T-helper 1 cell treated with Interleukin-12 subunit alpha and Interleukin-12 subunit beta and Interleukin-4 antibody, amounts not matched to agents 30 μg/mL and 1 μg/mL, for 36 hours (primary cell): ENCODE results near the gene RANBP1.

ENCODE experiments used
- H3K27ac Mint-ChIP-seq: one replicate; pipeline ENCODE4 v1.8.0; 2021; ENCODE audit warnings: mild to moderate bottlenecking, mixed read lengths
- H3K27me3 Mint-ChIP-seq: one replicate; pipeline ENCODE4 v1.8.0; 2021; ENCODE audit warnings: low read depth, mixed read lengths
- H3K36me3 Mint-ChIP-seq: one replicate; pipeline ENCODE4 v1.8.0; 2021; ENCODE audit warnings: low read depth, mixed read lengths
- H3K4me1 Mint-ChIP-seq: one replicate; pipeline ENCODE4 v1.8.0; 2021; ENCODE audit warnings: low read depth, mixed read lengths
- H3K4me3 Mint-ChIP-seq: one replicate; pipeline ENCODE4 v1.8.0; 2021; ENCODE audit warnings: mild to moderate bottlenecking, moderate library complexity, mixed read lengths
- H3K9me3 Mint-ChIP-seq: one replicate; pipeline ENCODE4 v1.8.0; 2021; ENCODE audit warnings: mixed read lengths

RANBP1 gene

GRCh38 chr22:20094197-20094807 lies 21.6 kb upstream of the RANBP1 start:
- no peaks in the 10 kb centered on the region for H3K9me3 Mint-ChIP-seq
- H3K36me3 Mint-ChIP-seq, result peaks cover 69% of the 10 kb centered on the region
- no peaks in the 10 kb centered on the region for H3K27me3 Mint-ChIP-seq
- no peak overlapping the region for H3K27ac Mint-ChIP-seq
- peaks cover 23% of the 10 kb centered on the region for H3K4me1 Mint-ChIP-seq
- no peak overlapping the region for H3K4me3 Mint-ChIP-seq

GRCh38 chr22:20095521-20095920 lies 20.4 kb upstream of the RANBP1 start:
- Mint-ChIP-seq H3K9me3 (no peaks in the 10 kb centered on the region), H3K4me3 (no peak overlapping the region), H3K36me3 (peaks cover 65% of the 10 kb centered on the region), H3K27me3 (no peaks in the 10 kb centered on the region), H3K27ac (no peak overlapping the region), H3K4me1 (peaks cover 33% of the 10 kb centered on the region)

GRCh38 chr22:20096574-20097420 lies 19.1 kb upstream of the RANBP1 start:
- no peak overlapping the region for H3K27ac Mint-ChIP-seq
- H3K27me3 Mint-ChIP-seq, result no peaks in the 10 kb centered on the region
- H3K4me3 Mint-ChIP-seq, result no peak overlapping the region
- peaks cover 54% of the 10 kb centered on the region for H3K36me3 Mint-ChIP-seq
- H3K9me3 Mint-ChIP-seq, result no peaks in the 10 kb centered on the region
- peaks cover 38% of the 10 kb centered on the region for H3K4me1 Mint-ChIP-seq

GRCh38 chr22:20099099-20099711 lies 16.7 kb upstream of the RANBP1 start:
- no peaks in the 10 kb centered on the region for H3K9me3 Mint-ChIP-seq
- no peak overlapping the region for H3K4me3 Mint-ChIP-seq
- peak overlapping the region; percentile 86 for H3K27ac Mint-ChIP-seq
- H3K4me1 Mint-ChIP-seq, result peaks cover 44% of the 10 kb centered on the region
- H3K27me3 Mint-ChIP-seq, result no peaks in the 10 kb centered on the region
- H3K36me3 Mint-ChIP-seq, result peaks cover 58% of the 10 kb centered on the region

GRCh38 chr22:20101638-20102037 lies 14.3 kb upstream of the RANBP1 start:
- Mint-ChIP-seq H3K27ac (peak overlapping the region; percentile 45), H3K9me3 (no peaks in the 10 kb centered on the region), H3K4me1 (peaks cover 41% of the 10 kb centered on the region), H3K27me3 (no peaks in the 10 kb centered on the region), H3K4me3 (no peak overlapping the region), H3K36me3 (peaks cover 37% of the 10 kb centered on the region)

- Mint-ChIP-seq H3K27me3 (no peaks in the 10 kb centered on the region), H3K4me1 (peaks cover 41% of the 10 kb centered on the region), H3K4me3 (peak overlapping the region; percentile 25), H3K9me3 (no peaks in the 10 kb centered on the region), H3K36me3 (peaks cover 36% of the 10 kb centered on the region), H3K27ac (peak overlapping the region; percentile 66)
Measured at GRCh38 chr22:20102203-20102780, 13.6 kb upstream of the RANBP1 start.

GRCh38 chr22:20105456-20106204 lies 10.3 kb upstream of the RANBP1 start:
- no peak overlapping the region for H3K4me3 Mint-ChIP-seq
- peaks cover 18% of the 10 kb centered on the region for H3K4me1 Mint-ChIP-seq
- H3K27me3 Mint-ChIP-seq, result no peaks in the 10 kb centered on the region
- no peaks in the 10 kb centered on the region for H3K9me3 Mint-ChIP-seq
- peaks cover 27% of the 10 kb centered on the region for H3K36me3 Mint-ChIP-seq
- H3K27ac Mint-ChIP-seq, result no peak overlapping the region

GRCh38 chr22:20106205-20106848 lies 9.6 kb upstream of the RANBP1 start:
- Mint-ChIP-seq H3K27ac (no peak overlapping the region), H3K36me3 (peaks cover 28% of the 10 kb centered on the region), H3K4me1 (peaks cover 15% of the 10 kb centered on the region), H3K4me3 (no peak overlapping the region), H3K9me3 (no peaks in the 10 kb centered on the region), H3K27me3 (no peaks in the 10 kb centered on the region)

GRCh38 chr22:20106849-20107237 lies 9.1 kb upstream of the RANBP1 start:
- no peak overlapping the region for H3K4me3 Mint-ChIP-seq
- no peaks in the 10 kb centered on the region for H3K27me3 Mint-ChIP-seq
- H3K9me3 Mint-ChIP-seq, result no peaks in the 10 kb centered on the region
- H3K36me3 Mint-ChIP-seq, result peaks cover 28% of the 10 kb centered on the region
- no peak overlapping the region for H3K27ac Mint-ChIP-seq
- H3K4me1 Mint-ChIP-seq, result peaks cover 15% of the 10 kb centered on the region

GRCh38 chr22:20107471-20107901 lies 8.4 kb upstream of the RANBP1 start:
- H3K4me1 Mint-ChIP-seq, result peaks cover 13% of the 10 kb centered on the region
- H3K4me3 Mint-ChIP-seq, result no peak overlapping the region
- no peak overlapping the region for H3K27ac Mint-ChIP-seq
- H3K9me3 Mint-ChIP-seq, result no peaks in the 10 kb centered on the region
- H3K36me3 Mint-ChIP-seq, result peaks cover 24% of the 10 kb centered on the region
- H3K27me3 Mint-ChIP-seq, result no peaks in the 10 kb centered on the region

GRCh38 chr22:20107951-20108756 lies 7.8 kb upstream of the RANBP1 start:
- Mint-ChIP-seq H3K4me1 (peaks cover 11% of the 10 kb centered on the region), H3K4me3 (no peak overlapping the region), H3K36me3 (peaks cover 22% of the 10 kb centered on the region), H3K27ac (peak overlapping the region; percentile 3), H3K9me3 (no peaks in the 10 kb centered on the region), H3K27me3 (no peaks in the 10 kb centered on the region)

- Mint-ChIP-seq H3K4me1 (peaks cover 7% of the 10 kb centered on the region), H3K36me3 (peaks cover 17% of the 10 kb centered on the region), H3K9me3 (no peaks in the 10 kb centered on the region), H3K4me3 (no peak overlapping the region), H3K27me3 (no peaks in the 10 kb centered on the region), H3K27ac (no peak overlapping the region)
Measured at GRCh38 chr22:20108757-20109230, 7.1 kb upstream of the RANBP1 start.
